Heart right ventricle (tissue), 16 donors: ENCODE measurements around the gene PRPF8. TPM values are rescaled to one million over a fixed set of nuclear protein-coding genes. Genes with fewer than 3 reads are reported as not detected.
A peak's percentile ranks its signal among the peaks of the same experiment; 100 is the strongest.

Experiments
- ATAC-seq, 8 donors: fragments of 200-7000 bp; cut with Tn5 transposase; one replicate each; pipeline ENCODE4 v1.9.1; 2020; ENCODE audit warnings: mild to moderate bottlenecking in 8 of 8, moderate library complexity in 8 of 8, moderate number of reproducible peaks in 1 of 8
- DNase-seq, 2 donors: peaks; one replicate each; pipeline ENCODE4 v3.0.0-alpha.2; 2020
- H3K27ac ChIP-seq, 10 donors: fragments of 200-600 bp; sonication (generic) in 2 of 10; one replicate each; pipeline versions ENCODE4 v1.5.0 to v1.8.0; 2020 to 2022; ENCODE audit warnings: mild to moderate bottlenecking in 3 of 10
- H3K27me3 ChIP-seq, 7 donors: fragments of 200-600 bp; one replicate each; pipeline ENCODE4 v1.8.0; 2021 to 2022; ENCODE audit warnings: mild to moderate bottlenecking in 2 of 7
- H3K36me3 ChIP-seq, 9 donors: fragments of 200-600 bp; sonication (generic) in 1 of 9; one replicate each; pipeline versions ENCODE4 v1.5.0 to v1.8.0; 2020 to 2022; ENCODE audit warnings: mild to moderate bottlenecking in 2 of 9
- H3K4me1 ChIP-seq, 9 donors: fragments of 200-600 bp; sonication (generic) in 1 of 9; one replicate each; pipeline versions ENCODE4 v1.5.0 to v1.8.0; 2020 to 2022; ENCODE audit warnings: mild to moderate bottlenecking in 4 of 9
- H3K4me3 ChIP-seq, 10 donors: fragments of 200-600 bp; sonication (generic) in 2 of 10; one replicate each; pipeline versions ENCODE4 v1.5.0 to v1.8.0; 2020 to 2022; ENCODE audit warnings: mild to moderate bottlenecking in 7 of 10, moderate library complexity in 2 of 10
- H3K9me3 ChIP-seq, 11 donors: fragments of 200-600 bp in 10 of 11; sonication (generic) in 2 of 11; one replicate each; pipeline versions ENCODE4 v1.5.0 to v1.8.0; 2013 to 2022; ENCODE audit warnings: mild to moderate bottlenecking in 2 of 11, control low read depth in 1 of 11, moderate library complexity in 1 of 11
- WGBS, 2 donors: extraction: QIAGEN DNeasy Blood & Tissue Kit; methylation state at CpG; one replicate each; pipeline ENCODE4 v1.1.7; 2013; ENCODE audit warnings: inconsistent platforms in 1 of 2; 5-methylcytosine and 5-hydroxymethylcytosine counted together
- intact Hi-C, 10 donors: fragments of 100-400 bp; cut with DNase I; formaldehyde crosslinking; loops; one replicate each; pipeline versions ENCODE4 v1.11.1 to v1.14.2; 2022
- polyA plus RNA-seq, 2 donors: library from polyadenylated mRNA; stranded (reverse); fragments of 200-250 nt; gene quantifications; one replicate each; pipeline ENCODE4 v1.2.3, GENCODE V29; 2013
- total RNA-seq, 10 donors: library from RNA; stranded (reverse); fragmentation: NEBNext Ultra II Directional in 3 of 10; extraction: Animal tissue kit (Norgen Biotek cat#: 25700) in 3 of 10; gene quantifications; one replicate each; pipeline versions ENCODE4 v1.2.1 to v1.2.4, GENCODE V29; 2021 to 2023
- TF ChIP-seq, protein P1 (sequence below), 9 donors: fragments of 200-600 bp; sonication (generic) in 2 of 9; IDR thresholded peaks; one replicate each; pipeline versions ENCODE4 v1.5.0 to v1.8.0; 2021 to 2022; ENCODE audit warnings: antibody characterized with exemption in 9 of 9, mild to moderate bottlenecking in 5 of 9, moderate library complexity in 1 of 9
- donor health status: Arrhythmogenic right ventricular cardiomyopathy.
- donor health status: ischemic (EF 13 %, LVEDD 7.1; RV severe dilation, severe dysfunction).
- donor health status: healthy with polysubstance abuse.
- donor health status: DM: no; HTN: yes; CAD: no.
- donor health status: DM: no; HTN: no; CAD: no.
- donor health status: ischemic (EF 25% LVEDD 6.9; RV normal size, moderate dysfunction).
- donor health status: ischemic (EF 25% LVEDD 5.7; RV mildly dilated, moderate dysfunction).
- donor health status: healthy.
- donor health status: DM: yes; HTN: yes; CAD: no.
- donor health status: Ischemic cardiomyopathy.
- donor health status: ischemic (EF 35%, LVEDD 5.7; RV mildly dilated, moderate dysfunction).
- donor health status: nonischemic (EF 11% LVEDD 7.7; RV severe dilation, severe dysfunction).
- donor health status: DM: yes; HTN: yes; CAD: no.
- donor health status: PGD.
- donor health status: ischemic (EF 29% LVEDD 5.4; RV normal size, mild dysfunction).
- donor health status: nonischemic (EF 23%, LVEDD 6.1; RV moderate dilation, normal function).

PRPF8 gene
- total and polyA plus RNA-seq, 12 donors: 79.1 to 205 (median 173) TPM

DNA sequence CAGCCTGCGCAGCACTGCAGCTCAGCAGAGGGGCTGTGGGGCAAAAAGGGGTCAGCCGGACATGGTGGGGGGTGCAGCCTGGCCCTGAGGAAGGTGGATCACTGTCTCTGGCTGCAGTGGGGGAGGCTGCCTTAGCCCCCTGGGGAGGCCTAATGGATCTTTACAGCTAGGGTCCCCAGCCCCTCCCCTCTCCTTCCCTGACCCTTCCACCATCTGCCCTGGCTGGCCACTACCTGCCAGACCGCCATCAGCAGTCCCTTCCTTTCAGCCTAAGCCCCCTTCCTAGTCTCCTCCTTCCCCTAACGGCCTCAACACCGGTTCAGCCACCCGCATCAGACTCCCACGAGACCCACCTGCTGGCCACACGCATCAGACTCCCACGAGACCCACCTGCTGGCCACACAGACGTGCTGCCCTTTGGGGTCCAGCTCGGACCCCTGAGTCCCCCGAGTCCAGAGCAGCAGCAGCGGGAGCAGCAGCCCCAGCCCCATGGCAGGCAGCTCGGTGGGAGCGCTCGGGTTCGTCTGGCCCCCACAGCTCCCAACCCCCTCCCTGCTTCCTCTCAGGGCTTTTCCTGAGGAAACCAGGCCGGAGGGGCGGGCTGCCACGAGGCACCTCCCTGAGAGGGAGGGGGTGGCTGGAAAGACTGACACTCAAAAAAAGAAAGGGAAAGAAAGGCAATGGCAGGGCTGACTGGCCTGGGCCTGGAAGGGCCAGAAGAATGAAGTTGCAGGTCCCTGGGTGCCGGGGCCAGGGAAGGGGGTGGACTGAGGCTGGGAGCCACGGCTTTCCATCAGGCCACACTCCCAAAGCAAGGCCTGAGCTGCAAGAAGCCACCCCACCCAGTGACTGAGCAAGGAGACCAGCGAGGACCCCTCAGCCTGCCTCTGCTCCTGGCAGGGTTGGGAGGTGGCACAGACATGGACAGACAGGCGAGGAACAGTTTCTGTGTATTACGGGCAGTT is 39.2 kb downstream of the PRPF8 start, which contains the start of gene SCARF1:
Gene SCARF1 (minus strand): TSS at position 526 of the 965 bp plus-strand sequence. CDS start 35 bp downstream, at position 491.
- TF ChIP-seq, protein P1, sequence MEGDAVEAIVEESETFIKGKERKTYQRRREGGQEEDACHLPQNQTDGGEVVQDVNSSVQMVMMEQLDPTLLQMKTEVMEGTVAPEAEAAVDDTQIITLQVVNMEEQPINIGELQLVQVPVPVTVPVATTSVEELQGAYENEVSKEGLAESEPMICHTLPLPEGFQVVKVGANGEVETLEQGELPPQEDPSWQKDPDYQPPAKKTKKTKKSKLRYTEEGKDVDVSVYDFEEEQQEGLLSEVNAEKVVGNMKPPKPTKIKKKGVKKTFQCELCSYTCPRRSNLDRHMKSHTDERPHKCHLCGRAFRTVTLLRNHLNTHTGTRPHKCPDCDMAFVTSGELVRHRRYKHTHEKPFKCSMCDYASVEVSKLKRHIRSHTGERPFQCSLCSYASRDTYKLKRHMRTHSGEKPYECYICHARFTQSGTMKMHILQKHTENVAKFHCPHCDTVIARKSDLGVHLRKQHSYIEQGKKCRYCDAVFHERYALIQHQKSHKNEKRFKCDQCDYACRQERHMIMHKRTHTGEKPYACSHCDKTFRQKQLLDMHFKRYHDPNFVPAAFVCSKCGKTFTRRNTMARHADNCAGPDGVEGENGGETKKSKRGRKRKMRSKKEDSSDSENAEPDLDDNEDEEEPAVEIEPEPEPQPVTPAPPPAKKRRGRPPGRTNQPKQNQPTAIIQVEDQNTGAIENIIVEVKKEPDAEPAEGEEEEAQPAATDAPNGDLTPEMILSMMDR (IDR thresholded peaks at IDR 0.05): no peak
- peak within 1 kb of the TSS; percentile 33 to 68 (median 56) for H3K4me3 ChIP-seq
- intact Hi-C loops: loop anchor here in 6 of 10 donors (5.0 to 10.0 kb wide), 4 partner anchors 68 to 391 kb away; no protein-coding TSS in a partner anchor
- H3K36me3 ChIP-seq: peaks cover 0 to 28% (median under 1%) of the 10 kb centered on the region in 9 donors
- peak within 1 kb of the TSS; percentile 76 to 95 (median 89) for H3K27ac ChIP-seq
- ATAC-seq (peak in 4 of 8 donors; percentile 13 to 46 (median 36)), DNase-seq (peak; percentile 76 to 89)
- H3K27me3 ChIP-seq: no peaks in the 10 kb centered on the region
- H3K9me3 ChIP-seq: no peaks in the 10 kb centered on the region
- 54 to 64% methylated on average over 23 to 25 of the region's 25 CpGs for WGBS, 2 donors
- peaks cover 41 to 71% (median 55%) of the 10 kb centered on the region in 9 donors for H3K4me1 ChIP-seq

- Histone ChIP-seq H3K4me1 (peaks cover 36 to 70% (median 48%) of the 10 kb centered on the region in 9 donors), H3K27ac (peak overlapping the region; percentile 76 to 95 (median 89))
Observed at GRCh38 chr17:1644493-1645206, 40.0 kb downstream of the PRPF8 start.

GRCh38 chr17:1643999-1644492 is 40.6 kb downstream of the PRPF8 start:
- ATAC-seq: peak in 1 of 8 donors; percentile 20
- DNase-seq: no peak
- Histone ChIP-seq H3K27ac (peak overlapping the region; percentile 66 to 95 (median 89)), H3K4me1 (peaks cover 36 to 67% (median 48%) of the 10 kb centered on the region in 9 donors), H3K9me3 (no peaks in the 10 kb centered on the region), H3K4me3 (peak overlapping the region; percentile 1 to 68 (median 56)), H3K27me3 (no peaks in the 10 kb centered on the region), H3K36me3 (peaks cover 0 to 37% (median 0%) of the 10 kb centered on the region in 9 donors)
- intact Hi-C loops: loop anchor here in 3 of 10 donors (5.0 to 10.0 kb wide), 3 partner anchors 72 to 389 kb away; no protein-coding TSS in a partner anchor
- TF ChIP-seq, protein P1 (IDR thresholded peaks at IDR 0.05): no peak
- WGBS, 2 donors: 21 to 32% methylated on average over 13 of the region's 13 CpGs

More at GRCh38 chr17:1644493-1645206, 40.0 kb downstream of the PRPF8 start:
- DNase-seq (peak in 1 of 2 donors; percentile 49), ATAC-seq (peak in 1 of 8 donors; percentile 18)
- 57 to 60% methylated on average over 15 of the region's 15 CpGs for WGBS, 2 donors
- intact Hi-C loops: loop anchor here in 7 of 10 donors (5.0 to 10.0 kb wide), 4 partner anchors 67 to 390 kb away; no protein-coding TSS in a partner anchor
- H3K4me3 ChIP-seq: peak overlapping the region; percentile 33 to 68 (median 56)
- peaks cover 0 to 31% (median 0%) of the 10 kb centered on the region in 9 donors for H3K36me3 ChIP-seq
- H3K27me3 ChIP-seq: no peaks in the 10 kb centered on the region
- no peaks in the 10 kb centered on the region for H3K9me3 ChIP-seq
- TF ChIP-seq, protein P1 (IDR thresholded peaks at IDR 0.05): no peak
